ENCODE data around the gene KIF5A. TPM values are rescaled to one million over a fixed set of nuclear protein-coding genes. Genes with fewer than 3 reads are reported as not detected.

The KIF5A gene
- total RNA-seq, 6 experiments from 2014 or later, result 0.02 TPM; not detected in 5

- 67% methylated on average over 6 of the region's 8 CpGs for WGBS (ENCODE audit: insufficient coverage, low coverage, low lambda C conversion rate, missing lambda C conversion rate)
- H3K27me3 ChIP-seq, result peaks cover 6 to 46% of the 10 kb centered on the region in 2 donors
- no peak overlapping the region for H3K4me3 ChIP-seq
- peaks cover 0 to 16% (median 6%) of the 10 kb centered on the region in 4 donors for H3K4me1 ChIP-seq
- ATAC-seq (no peak), DNase-seq (peak in 1 of 3 donors; percentile 28)
- TF ChIP-seq POLR2A (IDR thresholded peaks at IDR 0.05) (no peak), CTCF (IDR thresholded peaks at IDR 0.05) (no peak)
- intact Hi-C loops (cut with DNase I), result loop anchor here (5.0 kb wide), 1 partner anchor 42 kb away; no protein-coding TSS in a partner anchor
- H3K36me3 ChIP-seq, result no peaks in the 10 kb centered on the region
- no peaks in the 10 kb centered on the region for H3K9me3 ChIP-seq
- no peak overlapping the region for H3K27ac ChIP-seq
Observed at GRCh38 chr12:57624441-57625220, 74.8 kb downstream of the KIF5A start.

GRCh38 chr12:57625261-57626032 lies 75.6 kb downstream of the KIF5A start:
- H3K27me3 ChIP-seq, result peaks cover 6 to 37% of the 10 kb centered on the region in 2 donors
- DNase-seq, result peak in 1 of 3 donors; percentile 29
- intact Hi-C loops (cut with DNase I), result no loop called here

GRCh38 chr12:57626111-57626920 lies 76.5 kb downstream of the KIF5A start:
- intact Hi-C loops (cut with DNase I), result no loop called here
- 8% methylated on average over 13 of the region's 13 CpGs for WGBS (ENCODE audit: insufficient coverage, low coverage, low lambda C conversion rate, missing lambda C conversion rate)
- H3K27me3 ChIP-seq, result peaks cover 6 to 29% of the 10 kb centered on the region in 2 donors

More at GRCh38 chr12:57625261-57626032, 75.6 kb downstream of the KIF5A start:
- no peak overlapping the region for H3K27ac ChIP-seq
- WGBS (ENCODE audit: insufficient coverage, low coverage, low lambda C conversion rate, missing lambda C conversion rate), result 76% methylated on average over 6 of the region's 12 CpGs
- no peaks in the 10 kb centered on the region for H3K36me3 ChIP-seq
- H3K4me1 ChIP-seq, result peaks cover 0 to 16% (median 6%) of the 10 kb centered on the region in 4 donors
- no peaks in the 10 kb centered on the region for H3K9me3 ChIP-seq
- no peak for TF ChIP-seq CTCF (IDR thresholded peaks at IDR 0.05)
- TF ChIP-seq POLR2A (IDR thresholded peaks at IDR 0.05), result no peak
- no peak overlapping the region for H3K4me3 ChIP-seq
- ATAC-seq, result no peak

More at GRCh38 chr12:57626111-57626920, 76.5 kb downstream of the KIF5A start:
- Histone ChIP-seq H3K9me3 (no peaks in the 10 kb centered on the region), H3K36me3 (no peaks in the 10 kb centered on the region), H3K4me1 (peaks cover 0 to 11% (median 3%) of the 10 kb centered on the region in 4 donors), H3K4me3 (no peak overlapping the region), H3K27ac (no peak overlapping the region)
- ATAC-seq (peak in 3 of 4 donors; percentile 47 to 53 (median 48)), DNase-seq (peak in 2 of 3 donors; percentile 52 to 55)
- TF ChIP-seq POLR2A (IDR thresholded peaks at IDR 0.05) (no peak), CTCF (IDR thresholded peaks at IDR 0.05) (no peak)

Data from right lobe of liver (tissue), 6 donors.